Upper lobe of left lung (tissue), 4 donors: ENCODE measurements around the gene RFTN1.

Experiments used
- EP300 ChIP-seq, 4 donors: sonication (generic); formaldehyde crosslinking; IDR thresholded peaks; one replicate each; pipeline ENCODE4 v1.5.1; 2017; ENCODE audit warnings: antibody characterized with exemption in 4 of 4, control low read depth in 2 of 4
- POLR2A ChIP-seq, 4 donors: fragments of 450-650 bp; IDR thresholded peaks; one replicate each; pipeline ENCODE4 v1.5.1; 2016 to 2017; ENCODE audit warnings: antibody characterized with exemption in 4 of 4, mild to moderate bottlenecking in 2 of 4
- POLR2AphosphoS5 ChIP-seq, 2 donors: sonication (generic); formaldehyde crosslinking; IDR thresholded peaks; one replicate each; pipeline ENCODE4 v1.5.1; 2017; ENCODE audit warnings: antibody characterized with exemption in 2 of 2
- TF ChIP-seq, protein P1 (sequence below), 6 experiments: fragments of 450-650 bp in 4 of 6; fragments of 200-600 bp in 2 of 6; sonication (generic) in 2 of 6; IDR thresholded peaks; one replicate each; pipeline ENCODE4 v1.5.1; 2016 to 2019; ENCODE audit warnings: antibody characterized with exemption in 6 of 6

DNA sequence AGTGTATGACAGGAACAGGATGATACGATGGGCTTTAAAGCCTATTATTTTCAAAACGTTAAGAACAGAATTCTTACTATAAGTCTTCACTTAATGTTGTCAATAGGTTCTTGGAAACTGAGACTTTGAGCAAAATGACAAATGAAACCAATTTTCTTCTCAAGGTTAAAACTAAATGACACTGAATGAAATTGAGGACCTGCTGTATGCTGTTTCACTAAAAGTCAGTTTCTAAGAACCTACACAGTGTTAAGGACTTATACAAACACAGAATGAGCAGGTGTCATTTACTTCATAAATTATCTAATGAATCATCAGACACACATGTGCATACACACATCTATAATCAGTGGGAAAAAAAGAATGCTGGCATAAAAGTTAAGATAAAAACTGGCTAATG lies 106.9 kb downstream of the RFTN1 start:
- TF ChIP-seq, protein P1, sequence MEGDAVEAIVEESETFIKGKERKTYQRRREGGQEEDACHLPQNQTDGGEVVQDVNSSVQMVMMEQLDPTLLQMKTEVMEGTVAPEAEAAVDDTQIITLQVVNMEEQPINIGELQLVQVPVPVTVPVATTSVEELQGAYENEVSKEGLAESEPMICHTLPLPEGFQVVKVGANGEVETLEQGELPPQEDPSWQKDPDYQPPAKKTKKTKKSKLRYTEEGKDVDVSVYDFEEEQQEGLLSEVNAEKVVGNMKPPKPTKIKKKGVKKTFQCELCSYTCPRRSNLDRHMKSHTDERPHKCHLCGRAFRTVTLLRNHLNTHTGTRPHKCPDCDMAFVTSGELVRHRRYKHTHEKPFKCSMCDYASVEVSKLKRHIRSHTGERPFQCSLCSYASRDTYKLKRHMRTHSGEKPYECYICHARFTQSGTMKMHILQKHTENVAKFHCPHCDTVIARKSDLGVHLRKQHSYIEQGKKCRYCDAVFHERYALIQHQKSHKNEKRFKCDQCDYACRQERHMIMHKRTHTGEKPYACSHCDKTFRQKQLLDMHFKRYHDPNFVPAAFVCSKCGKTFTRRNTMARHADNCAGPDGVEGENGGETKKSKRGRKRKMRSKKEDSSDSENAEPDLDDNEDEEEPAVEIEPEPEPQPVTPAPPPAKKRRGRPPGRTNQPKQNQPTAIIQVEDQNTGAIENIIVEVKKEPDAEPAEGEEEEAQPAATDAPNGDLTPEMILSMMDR (IDR thresholded peaks at IDR 0.05) = no peak
- TF ChIP-seq POLR2A (IDR thresholded peaks at IDR 0.05) (no peak), EP300 (IDR thresholded peaks at IDR 0.05) (no peak), POLR2AphosphoS5 (IDR thresholded peaks at IDR 0.05) (no peak)
